Esophagus (tissue), 2 donors: ENCODE results near the gene QTRT2. TPM values are rescaled to one million over a fixed set of nuclear protein-coding genes. Genes with fewer than 3 reads are reported as not detected.
A peak's percentile ranks its signal among the peaks of the same experiment; 100 is the strongest.

Source experiments
- H3K27ac ChIP-seq, 2 donors: one replicate each; pipeline ENCODE4 v1.5.1; 2013; ENCODE audit warnings: low read depth in 2 of 2, mild to moderate bottlenecking in 2 of 2, inconsistent platforms in 1 of 2, low read length in 1 of 2, moderate library complexity in 1 of 2
- H3K27me3 ChIP-seq, 2 donors: one replicate each; pipeline ENCODE4 v1.6.1; 2013; ENCODE audit warnings: low read length in 2 of 2, control low read depth in 1 of 2, mild to moderate bottlenecking in 1 of 2; ENCODE audit not compliant: insufficient read depth in 2 of 2, control insufficient read depth in 1 of 2
- H3K36me3 ChIP-seq, 2 donors: one replicate each; pipeline ENCODE4 v1.6.1; 2013; ENCODE audit warnings: low read length in 1 of 2; ENCODE audit not compliant: control insufficient read depth in 2 of 2, insufficient read depth in 2 of 2
- H3K4me1 ChIP-seq, 2 donors: one replicate each; pipeline ENCODE4 v1.6.1; 2013; ENCODE audit warnings: low read length in 1 of 2; ENCODE audit not compliant: control insufficient read depth in 2 of 2, insufficient read depth in 2 of 2
- H3K4me3 ChIP-seq, 2 donors: one replicate each; pipeline ENCODE4 v1.5.1; 2013; ENCODE audit warnings: low read length in 2 of 2, mild to moderate bottlenecking in 2 of 2, low read depth in 1 of 2, moderate library complexity in 1 of 2
- H3K9me3 ChIP-seq, 2 donors: one replicate each; pipeline ENCODE4 v1.6.1; 2013; ENCODE audit warnings: mild to moderate bottlenecking in 2 of 2, low read depth in 1 of 2, low read length in 1 of 2, moderate library complexity in 1 of 2; ENCODE audit not compliant: control insufficient read depth in 2 of 2, insufficient read depth in 1 of 2
- WGBS, 2 donors: extraction: QIAGEN DNeasy Blood & Tissue Kit; methylation state at CpG; one replicate each; pipeline ENCODE4 v1.1.7; 2013; 5-methylcytosine and 5-hydroxymethylcytosine counted together
- polyA plus RNA-seq, 2 donors: library from polyadenylated mRNA; stranded (reverse); fragments of 200-250 nt; gene quantifications; one replicate each; pipeline ENCODE4 v1.2.3, GENCODE V29; 2013
- donor health status: healthy with polysubstance abuse.
- donor health status: Bipolar disorder and iron deficiency.

QTRT2 gene
- 1 to 10 TPM; 4.6 to 6.3 TPM for polyA plus RNA-seq

DNA sequence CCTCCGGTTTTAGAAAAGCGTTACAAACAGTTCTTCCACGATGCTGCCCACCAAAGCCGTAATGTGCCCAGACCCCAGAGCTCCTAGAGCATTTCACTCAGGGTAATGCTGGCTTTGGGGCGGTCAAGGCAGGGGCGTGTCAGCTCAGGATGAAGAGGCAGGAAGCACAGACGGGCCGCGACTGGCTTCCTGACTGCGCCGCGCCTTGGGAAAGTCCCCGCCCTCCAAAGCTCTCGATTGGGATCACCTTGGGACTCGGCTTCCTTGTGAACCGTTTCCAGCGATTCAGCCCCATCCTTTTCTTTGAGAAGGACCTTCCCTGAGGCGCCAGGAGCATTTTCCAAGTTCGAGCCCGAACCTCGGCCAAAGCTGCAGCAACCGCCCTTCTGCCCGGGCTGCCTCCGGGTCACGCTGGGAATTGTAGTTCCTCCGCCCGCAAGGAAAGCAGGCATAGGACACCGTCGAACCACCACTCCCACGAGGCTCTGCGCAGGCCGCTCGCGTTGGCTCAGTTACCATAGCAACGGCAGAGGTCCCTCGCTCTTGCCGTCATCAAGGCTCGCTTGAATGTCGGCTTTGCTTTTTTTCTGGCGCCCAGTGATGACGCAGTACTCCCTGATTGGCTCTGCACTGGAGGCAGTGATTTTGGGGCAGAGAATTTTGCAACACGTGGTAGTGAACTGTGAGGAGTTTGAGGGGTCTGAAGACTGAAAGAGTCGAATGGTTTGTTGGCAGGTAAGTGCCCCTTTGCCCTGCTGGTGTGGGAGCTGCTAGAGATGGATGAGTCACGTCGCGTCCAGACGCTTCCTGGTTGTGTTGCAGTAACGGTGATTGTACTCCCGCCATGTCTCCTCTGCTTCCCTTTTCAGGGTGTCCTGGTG lies at the start of gene QTRT2, which contains the start of gene CCDC191:
Gene QTRT2 (plus strand): TSS at position 608 of the 881 bp plus-strand sequence. CDS start 8,521 bp downstream, outside the sequence.
Gene CCDC191 (minus strand): TSS at position 397 of the 881 bp plus-strand sequence. CDS start 60 bp downstream, at position 337.
- WGBS, 2 donors = 0% methylated on average over 49 of the region's 49 CpGs
- H3K4me1 ChIP-seq = no peaks in the 10 kb centered on the region
- no peaks in the 10 kb centered on the region for H3K27me3 ChIP-seq
- H3K27ac ChIP-seq = peak within 1 kb of the TSS; percentile 89 to 93
- H3K9me3 ChIP-seq = no peaks in the 10 kb centered on the region
- no peaks in the 10 kb centered on the region for H3K36me3 ChIP-seq
- H3K4me3 ChIP-seq = peak within 1 kb of the TSS; percentile 67 to 85

DNA sequence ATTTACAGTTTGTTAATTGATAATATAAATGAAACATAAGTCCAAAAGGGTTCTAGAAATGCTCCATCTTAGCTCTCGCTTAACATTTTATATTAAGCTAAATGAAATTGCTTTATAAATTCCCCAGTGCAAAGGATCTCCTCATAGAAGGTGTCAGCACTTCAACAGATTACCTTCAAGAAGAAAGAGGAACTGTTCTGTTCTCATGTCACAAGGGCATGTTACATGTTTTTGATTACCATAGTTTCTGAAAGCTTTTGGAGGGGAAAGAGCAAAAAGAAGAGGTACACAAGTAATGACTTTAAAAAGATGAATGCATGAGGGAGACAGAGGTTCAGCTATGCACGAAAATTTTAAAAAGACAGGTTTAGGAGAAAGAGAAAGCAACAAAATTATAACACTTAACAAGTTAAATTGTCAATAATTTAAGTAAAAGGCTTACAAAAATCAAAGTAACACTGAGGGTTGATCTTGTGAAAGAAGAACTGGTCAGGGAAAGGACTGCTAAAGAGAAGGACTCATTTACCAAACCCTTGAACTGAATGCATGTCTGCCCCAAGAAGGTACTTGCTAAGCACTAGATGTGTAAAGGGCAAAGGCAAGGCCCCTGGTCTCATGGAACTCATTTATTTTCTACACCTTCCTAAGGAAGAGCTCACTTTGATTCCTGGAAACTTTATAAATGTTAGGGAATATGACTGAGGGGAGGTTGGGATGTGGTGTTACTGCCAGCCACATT lies 45.3 kb upstream of the QTRT2 start:
- no peak overlapping the region for H3K27ac ChIP-seq
- 88 to 90% methylated on average over 2 of the region's 2 CpGs for WGBS, 2 donors
- peaks cover 0 to 2% of the 10 kb centered on the region in 2 donors for H3K36me3 ChIP-seq
- H3K9me3 ChIP-seq = no peaks in the 10 kb centered on the region
- H3K4me1 ChIP-seq = no peaks in the 10 kb centered on the region
- no peaks in the 10 kb centered on the region for H3K27me3 ChIP-seq
- no peak overlapping the region for H3K4me3 ChIP-seq

DNA sequence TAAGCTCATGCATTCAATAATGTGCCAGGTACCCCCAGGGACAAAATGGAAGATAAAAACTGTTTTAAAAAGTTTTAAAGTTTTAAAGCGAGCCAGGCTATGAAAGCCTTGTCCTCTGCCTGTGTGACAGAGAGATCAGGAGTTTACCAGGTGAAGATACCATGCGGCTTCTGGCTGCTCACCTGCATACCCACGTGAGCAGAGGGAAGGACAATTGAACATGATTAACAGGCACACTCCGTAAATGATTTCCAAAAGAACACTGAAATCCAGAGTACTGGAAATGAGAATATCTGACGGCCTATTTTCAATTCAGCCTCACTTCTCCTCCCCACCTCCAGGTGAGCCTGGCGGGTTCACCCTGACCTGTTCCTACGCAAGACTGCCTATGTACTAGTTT lies 42.3 kb upstream of the QTRT2 start:
- Histone ChIP-seq H3K27ac (no peak overlapping the region), H3K4me3 (no peak overlapping the region), H3K9me3 (no peaks in the 10 kb centered on the region), H3K27me3 (no peaks in the 10 kb centered on the region), H3K4me1 (no peaks in the 10 kb centered on the region), H3K36me3 (peaks cover 0 to 2% of the 10 kb centered on the region in 2 donors)
- 92 to 94% methylated on average over 7 of the region's 7 CpGs for WGBS, 2 donors

DNA sequence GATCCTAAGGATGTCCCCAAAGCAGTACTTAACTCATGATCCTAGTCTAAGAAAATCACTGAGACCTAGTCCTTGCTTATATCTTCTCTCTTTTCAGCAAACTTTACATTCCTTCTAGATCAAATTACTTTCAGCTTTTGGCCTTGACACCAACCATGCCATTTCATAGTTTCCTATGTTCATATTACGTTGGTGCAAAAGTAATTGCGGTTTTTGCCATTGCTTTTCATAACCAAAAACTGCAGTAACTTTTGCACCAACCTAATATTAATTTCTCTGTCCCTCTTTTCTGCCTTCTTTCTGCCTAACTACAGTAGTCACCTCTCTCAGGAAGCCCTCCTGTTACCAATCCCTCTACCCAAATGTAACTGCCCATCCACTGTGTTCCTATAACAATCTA lies 37.1 kb upstream of the QTRT2 start:
- Histone ChIP-seq H3K4me3 (no peak overlapping the region), H3K27me3 (no peaks in the 10 kb centered on the region), H3K9me3 (no peaks in the 10 kb centered on the region), H3K4me1 (no peaks in the 10 kb centered on the region), H3K36me3 (no peaks in the 10 kb centered on the region), H3K27ac (no peak overlapping the region)
- 94 to 96% methylated on average over 2 of the region's 2 CpGs for WGBS, 2 donors

DNA sequence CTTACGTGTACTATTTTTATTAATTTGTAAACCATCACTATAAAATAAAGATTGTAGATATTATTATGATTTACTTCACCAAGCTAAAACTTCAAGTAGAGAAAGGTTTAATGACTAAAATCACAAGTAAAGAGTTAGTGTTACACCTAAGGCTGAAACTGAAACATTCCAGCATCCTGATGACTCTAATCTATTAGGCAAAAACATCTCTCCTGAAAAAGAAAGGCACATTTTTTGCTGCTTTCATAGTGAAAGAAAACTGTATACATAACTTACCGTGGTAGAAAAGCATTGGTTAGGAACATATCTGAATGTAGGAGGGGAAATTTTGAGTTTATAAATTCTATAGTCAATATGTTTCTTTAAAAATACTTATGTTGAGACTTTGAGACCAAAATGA lies 35.6 kb upstream of the QTRT2 start:
- Histone ChIP-seq H3K9me3 (no peaks in the 10 kb centered on the region), H3K27me3 (no peaks in the 10 kb centered on the region), H3K27ac (no peak overlapping the region), H3K36me3 (no peaks in the 10 kb centered on the region), H3K4me3 (no peak overlapping the region), H3K4me1 (no peaks in the 10 kb centered on the region)
- WGBS, 2 donors = 77 to 87% methylated on average over 2 of the region's 2 CpGs

DNA sequence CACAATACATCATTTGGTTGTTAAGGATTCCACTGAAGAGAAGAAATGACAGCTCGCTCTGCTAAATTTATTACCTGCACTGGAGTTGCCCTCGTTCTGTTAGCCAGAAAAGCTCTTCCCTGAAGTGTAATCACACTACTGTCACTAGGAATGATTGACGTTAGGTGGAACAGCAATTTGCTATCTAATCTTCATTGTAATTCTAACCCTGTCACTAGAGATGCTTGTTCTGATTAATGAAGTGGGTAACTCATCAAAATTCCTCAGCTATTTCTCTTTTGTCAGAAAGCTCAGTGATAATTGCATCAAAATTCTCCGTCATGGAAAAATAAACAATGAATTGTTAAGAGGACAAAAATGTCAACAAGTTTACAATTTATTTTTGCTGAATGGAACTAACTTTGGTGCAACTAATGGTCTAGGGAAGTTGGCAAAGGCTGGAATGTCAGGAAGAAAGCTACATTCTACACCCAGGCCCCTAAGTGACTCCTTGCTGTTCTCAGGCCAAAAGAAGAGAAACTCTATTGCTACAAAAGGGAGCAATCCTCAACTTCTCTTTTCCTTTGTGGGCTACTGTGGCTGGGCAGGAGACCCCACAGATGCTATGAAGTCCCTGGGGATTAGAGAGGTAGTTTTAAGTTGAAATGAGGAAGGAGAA lies 34.3 kb upstream of the QTRT2 start:
- H3K9me3 ChIP-seq = no peaks in the 10 kb centered on the region
- H3K27me3 ChIP-seq = no peaks in the 10 kb centered on the region
- 78 to 85% methylated on average over 4 of the region's 4 CpGs for WGBS, 2 donors
- no peak overlapping the region for H3K27ac ChIP-seq
- no peak overlapping the region for H3K4me3 ChIP-seq
- no peaks in the 10 kb centered on the region for H3K36me3 ChIP-seq
- H3K4me1 ChIP-seq = no peaks in the 10 kb centered on the region

DNA sequence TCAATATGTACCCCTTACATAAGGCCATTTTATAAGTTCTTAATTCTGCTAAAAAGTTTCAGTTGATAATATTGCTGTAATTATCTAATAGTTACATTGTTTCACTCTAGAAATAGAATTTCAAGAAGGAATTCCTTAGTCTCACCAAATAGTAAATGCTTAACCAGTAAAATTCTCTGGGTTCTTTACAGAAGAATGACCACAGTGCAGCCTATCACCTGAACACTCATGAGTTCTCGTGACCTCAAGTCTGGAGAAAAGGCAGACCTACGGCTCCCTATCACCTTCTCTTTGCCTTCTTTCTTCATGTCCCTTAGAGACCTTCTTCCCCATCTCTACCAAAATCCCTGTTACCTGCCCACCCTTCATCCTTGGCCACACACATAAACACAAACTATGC lies 31.1 kb upstream of the QTRT2 start:
- Histone ChIP-seq H3K27ac (no peak overlapping the region), H3K9me3 (no peaks in the 10 kb centered on the region), H3K4me3 (no peak overlapping the region), H3K4me1 (no peaks in the 10 kb centered on the region), H3K27me3 (no peaks in the 10 kb centered on the region), H3K36me3 (no peaks in the 10 kb centered on the region)
- 94% methylated on average over 2 of the region's 2 CpGs for WGBS, 2 donors

DNA sequence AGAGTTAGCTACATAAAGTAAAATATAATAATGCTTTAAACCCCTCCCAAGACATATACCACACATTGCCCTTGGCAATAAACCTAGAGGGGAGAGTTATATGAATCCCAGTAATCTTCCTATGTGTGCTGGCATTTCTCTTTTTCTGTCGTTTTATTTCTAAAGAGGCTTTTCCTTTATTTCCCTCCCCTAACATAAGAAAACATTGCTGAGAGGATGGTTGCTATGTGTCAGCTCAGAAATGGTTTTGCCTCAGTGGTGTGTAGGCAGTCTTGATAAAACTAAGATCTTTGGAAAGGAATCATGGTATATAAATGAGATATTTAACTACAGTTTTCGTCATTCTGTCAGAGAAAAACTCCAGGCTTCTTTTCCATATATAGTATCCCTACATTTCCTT lies 30.2 kb upstream of the QTRT2 start:
- H3K36me3 ChIP-seq = no peaks in the 10 kb centered on the region
- no peaks in the 10 kb centered on the region for H3K4me1 ChIP-seq
- WGBS, 2 donors = 64 to 68% methylated on average over 2 of the region's 2 CpGs

DNA sequence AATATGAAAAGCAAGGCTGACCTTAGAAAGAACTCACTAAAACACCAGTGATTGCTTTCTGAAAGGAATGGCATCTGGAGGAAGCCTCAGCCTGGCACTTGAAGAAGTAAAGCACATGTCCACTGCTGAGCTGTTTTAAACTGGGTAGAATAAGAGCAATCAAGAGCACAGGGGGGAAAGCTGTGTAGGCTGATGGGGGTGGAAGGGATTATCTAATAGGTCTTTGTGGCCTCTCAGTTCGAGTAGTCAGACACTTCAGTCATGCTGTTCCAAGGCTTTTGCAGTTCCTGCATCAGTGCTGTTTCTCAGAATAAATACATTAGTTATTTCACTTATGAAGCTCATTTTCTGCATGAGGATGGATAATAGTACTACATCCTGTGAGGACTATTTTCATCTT lies 22.8 kb upstream of the QTRT2 start:
- WGBS, 2 donors = 60 to 69% methylated on average over 1 of the region's 1 CpG

More for the DNA sequence above, 30.2 kb upstream of the QTRT2 start:
- Histone ChIP-seq H3K4me3 (no peak overlapping the region), H3K27me3 (no peaks in the 10 kb centered on the region), H3K27ac (no peak overlapping the region), H3K9me3 (no peaks in the 10 kb centered on the region)

More for the DNA sequence above, 22.8 kb upstream of the QTRT2 start:
- Histone ChIP-seq H3K4me3 (no peak overlapping the region), H3K27ac (no peak overlapping the region), H3K36me3 (peaks cover 2% of the 10 kb centered on the region in 2 donors), H3K9me3 (no peaks in the 10 kb centered on the region), H3K27me3 (no peaks in the 10 kb centered on the region), H3K4me1 (no peaks in the 10 kb centered on the region)
